Gastroesophageal sphincter (tissue), 4 donors: Measurements from ENCODE around the gene CASP5. TPM values are rescaled to one million over a fixed set of nuclear protein-coding genes. Genes with fewer than 3 reads are reported as not detected.

ENCODE experiments used
- ATAC-seq: fragments of 150-250 bp; one replicate; pipeline ENCODE4 v1.9.1; 2016; ENCODE audit warnings: mild to moderate bottlenecking, moderate library complexity
- H3K27ac ChIP-seq, 4 donors: fragments of 200-600 bp; sonication (generic) in 3 of 4; 1 replicate in 3 of 4; 2 replicates in 1 of 4; pipeline ENCODE4 v1.5.1; 2016 to 2019
- H3K27me3 ChIP-seq: fragments of 200-600 bp; sonication (generic); one replicate; pipeline ENCODE4 v1.5.1; 2019
- H3K36me3 ChIP-seq, 2 donors: fragments of 200-600 bp; sonication (generic); one replicate each; pipeline ENCODE4 v1.5.1; 2019; ENCODE audit warnings: control low read depth in 1 of 2
- H3K4me1 ChIP-seq, 3 donors: fragments of 200-600 bp; sonication (generic); 1 replicate in 2 of 3; 2 replicates in 1 of 3; pipeline ENCODE4 v1.5.1; 2016 to 2019; ENCODE audit warnings: control low read depth in 2 of 3
- H3K4me3 ChIP-seq, 2 donors: fragments of 200-600 bp; sonication (generic); one replicate each; pipeline ENCODE4 v1.5.1; 2019; ENCODE audit warnings: mild to moderate bottlenecking in 1 of 2, moderate library complexity in 1 of 2
- H3K9me3 ChIP-seq, 3 donors: fragments of 200-600 bp; sonication (generic); one replicate each; pipeline ENCODE4 v1.5.1; 2017 to 2019; ENCODE audit warnings: control low read depth in 2 of 3
- EP300 ChIP-seq: sonication (generic); formaldehyde crosslinking; IDR thresholded peaks from one replicate; pipeline ENCODE4 v1.6.1; 2017; ENCODE audit warnings: antibody characterized with exemption, mild to moderate bottlenecking
- POLR2A ChIP-seq, 2 donors: fragments of 450-650 bp; IDR thresholded peaks; one replicate each; pipeline ENCODE4 v1.6.1; 2017; ENCODE audit warnings: antibody characterized with exemption in 2 of 2, mild to moderate bottlenecking in 2 of 2, moderate library complexity in 1 of 2
- POLR2AphosphoS5 ChIP-seq: sonication (generic); formaldehyde crosslinking; IDR thresholded peaks from one replicate; pipeline ENCODE4 v1.6.1; 2017; ENCODE audit warnings: antibody characterized with exemption
- WGBS, 2 donors: methylation state at CpG; one replicate each; pipeline ENCODE4 v1.1.5; 2018; ENCODE audit warnings: low coverage in 1 of 2; 5-methylcytosine and 5-hydroxymethylcytosine counted together
- total RNA-seq, 4 donors: library from RNA; depleted of rRNA; stranded (reverse); fragments of >200 nt; gene quantifications; one replicate each; pipeline ENCODE4 v1.1.0, GENCODE V29; 2016
- TF ChIP-seq, protein P1 (sequence below), 4 experiments: fragments of 200-600 bp in 2 of 4; fragments of 450-650 bp in 2 of 4; sonication (generic) in 1 of 4; IDR thresholded peaks; one replicate each; pipeline ENCODE4 v1.5.1; 2017 to 2019; ENCODE audit warnings: antibody characterized with exemption in 4 of 4, mild to moderate bottlenecking in 2 of 4, moderate library complexity in 2 of 4

CASP5 gene
- total RNA-seq, 4 donors from 2014 or later: 0.67 TPM; not detected in 3

- TF ChIP-seq EP300 (no peak), POLR2A (IDR thresholded peaks at IDR 0.05) (no peak)
- TF ChIP-seq, protein P1, sequence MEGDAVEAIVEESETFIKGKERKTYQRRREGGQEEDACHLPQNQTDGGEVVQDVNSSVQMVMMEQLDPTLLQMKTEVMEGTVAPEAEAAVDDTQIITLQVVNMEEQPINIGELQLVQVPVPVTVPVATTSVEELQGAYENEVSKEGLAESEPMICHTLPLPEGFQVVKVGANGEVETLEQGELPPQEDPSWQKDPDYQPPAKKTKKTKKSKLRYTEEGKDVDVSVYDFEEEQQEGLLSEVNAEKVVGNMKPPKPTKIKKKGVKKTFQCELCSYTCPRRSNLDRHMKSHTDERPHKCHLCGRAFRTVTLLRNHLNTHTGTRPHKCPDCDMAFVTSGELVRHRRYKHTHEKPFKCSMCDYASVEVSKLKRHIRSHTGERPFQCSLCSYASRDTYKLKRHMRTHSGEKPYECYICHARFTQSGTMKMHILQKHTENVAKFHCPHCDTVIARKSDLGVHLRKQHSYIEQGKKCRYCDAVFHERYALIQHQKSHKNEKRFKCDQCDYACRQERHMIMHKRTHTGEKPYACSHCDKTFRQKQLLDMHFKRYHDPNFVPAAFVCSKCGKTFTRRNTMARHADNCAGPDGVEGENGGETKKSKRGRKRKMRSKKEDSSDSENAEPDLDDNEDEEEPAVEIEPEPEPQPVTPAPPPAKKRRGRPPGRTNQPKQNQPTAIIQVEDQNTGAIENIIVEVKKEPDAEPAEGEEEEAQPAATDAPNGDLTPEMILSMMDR (IDR thresholded peaks at IDR 0.05): no peak
- WGBS, 2 donors: 75 to 84% methylated on average over 3 of the region's 3 CpGs
- ATAC-seq: no peak
- no peaks in the 10 kb centered on the region for H3K4me1 ChIP-seq
- no peak overlapping the region for H3K4me3 ChIP-seq
- H3K27me3 ChIP-seq: no peaks in the 10 kb centered on the region
- H3K36me3 ChIP-seq: peaks cover 0 to 22% of the 10 kb centered on the region in 2 donors
- no peak overlapping the region for H3K27ac ChIP-seq
- no peaks in the 10 kb centered on the region for H3K9me3 ChIP-seq
Observed at GRCh38 chr11:105027678-105028077, 4.7 kb upstream of the CASP5 start.

DNA sequence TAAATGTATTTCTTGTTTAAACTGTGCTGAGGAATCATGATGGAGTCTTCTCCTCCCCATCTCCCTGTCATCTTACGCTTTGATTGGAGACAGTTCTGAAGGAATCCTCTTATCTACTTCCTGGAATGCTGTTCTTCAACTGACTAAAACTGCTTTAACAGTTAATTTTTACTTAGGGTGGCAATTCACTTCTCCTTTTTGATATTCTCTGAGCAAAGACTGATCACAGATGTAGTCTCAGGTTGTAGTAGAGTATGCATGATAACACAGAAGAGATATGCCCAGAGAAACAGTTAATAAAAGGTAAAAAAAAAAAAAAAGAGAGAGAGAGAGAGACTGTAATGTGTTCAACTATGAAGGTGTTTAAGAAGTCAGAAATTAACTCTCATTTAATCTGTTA is 1.4 kb upstream of the CASP5 start:
- Histone ChIP-seq H3K27me3 (no peaks in the 10 kb centered on the region), H3K4me3 (no peak overlapping the region)
- WGBS, 2 donors: 58 to 88% methylated on average over 1 of the region's 1 CpG

GRCh38 chr11:105022527-105022926 is 441 bp downstream of the CASP5 start:
- Histone ChIP-seq H3K4me3 (no peak overlapping the region), H3K27me3 (no peaks in the 10 kb centered on the region), H3K36me3 (peaks cover 0 to 4% of the 10 kb centered on the region in 2 donors), H3K4me1 (no peaks in the 10 kb centered on the region), H3K27ac (no peak overlapping the region), H3K9me3 (no peaks in the 10 kb centered on the region)
- ATAC-seq: no peak
- TF ChIP-seq POLR2AphosphoS5 (no peak), POLR2A (IDR thresholded peaks at IDR 0.05) (no peak), EP300 (no peak)
- TF ChIP-seq, protein P1 (IDR thresholded peaks at IDR 0.05): no peak
- 29 to 67% methylated on average over 2 of the region's 2 CpGs for WGBS, 2 donors

More for the DNA sequence above, 1.4 kb upstream of the CASP5 start:
- TF ChIP-seq POLR2A (IDR thresholded peaks at IDR 0.05) (no peak), POLR2AphosphoS5 (no peak), EP300 (no peak)
- TF ChIP-seq, protein P1 (IDR thresholded peaks at IDR 0.05): no peak
- Histone ChIP-seq H3K9me3 (no peaks in the 10 kb centered on the region), H3K4me1 (no peaks in the 10 kb centered on the region), H3K36me3 (peaks cover 0 to 11% of the 10 kb centered on the region in 2 donors), H3K27ac (no peak overlapping the region)
- ATAC-seq: no peak

DNA sequence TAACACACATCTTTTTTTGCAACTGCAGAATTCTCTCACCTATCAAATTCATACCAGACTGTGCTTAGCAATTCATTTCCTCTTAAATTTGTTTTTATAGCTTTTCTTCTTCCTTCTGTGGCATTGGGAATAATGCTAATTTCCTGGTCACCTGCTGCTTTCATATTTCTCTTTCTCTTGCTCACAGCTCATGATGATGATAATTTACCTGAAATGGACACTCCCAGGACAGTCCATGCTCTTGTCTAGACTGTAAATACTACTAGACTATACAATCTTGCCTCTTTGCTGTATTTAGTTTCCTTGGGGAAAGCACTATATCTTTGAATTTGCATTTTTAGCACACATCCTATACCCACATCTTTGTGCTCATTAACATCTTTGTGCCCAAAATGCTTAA is 15.5 kb downstream of the CASP5 start:
- Histone ChIP-seq H3K36me3 (no peaks in the 10 kb centered on the region), H3K4me3 (no peak overlapping the region), H3K9me3 (no peaks in the 10 kb centered on the region), H3K27ac (no peak overlapping the region), H3K4me1 (no peaks in the 10 kb centered on the region), H3K27me3 (no peaks in the 10 kb centered on the region)
- no peak for ATAC-seq
- TF ChIP-seq, protein P1 (IDR thresholded peaks at IDR 0.05): no peak
- TF ChIP-seq EP300: no peak
- TF ChIP-seq POLR2AphosphoS5: no peak
- TF ChIP-seq POLR2A (IDR thresholded peaks at IDR 0.05): no peak

DNA sequence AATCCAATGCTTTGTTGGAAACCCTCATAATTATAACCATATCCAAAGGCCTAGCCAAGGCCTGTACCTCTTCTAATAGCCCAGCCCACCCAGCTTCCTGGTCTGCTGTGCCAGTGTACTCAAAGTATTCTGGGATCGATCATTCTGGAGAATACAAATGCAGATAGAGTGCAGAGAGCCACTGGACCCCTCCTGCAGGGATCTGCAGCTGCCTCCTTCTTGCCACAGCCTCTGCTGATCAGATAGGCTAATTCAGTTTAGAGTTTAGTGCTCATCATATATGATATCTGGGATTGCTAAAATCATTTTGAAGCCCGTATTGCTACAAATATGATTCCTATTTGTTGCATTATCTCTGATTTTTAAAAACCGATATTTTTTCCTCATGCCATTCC is 17.5 kb downstream of the CASP5 start:
- 75 to 97% methylated on average over 3 of the region's 3 CpGs for WGBS, 2 donors
- ATAC-seq: no peak

More for the DNA sequence above, 17.5 kb downstream of the CASP5 start:
- Histone ChIP-seq H3K27ac (no peak overlapping the region), H3K9me3 (no peaks in the 10 kb centered on the region), H3K27me3 (no peaks in the 10 kb centered on the region), H3K4me3 (no peak overlapping the region), H3K4me1 (no peaks in the 10 kb centered on the region), H3K36me3 (no peaks in the 10 kb centered on the region)
- no peak for TF ChIP-seq POLR2AphosphoS5
- TF ChIP-seq EP300: no peak
- TF ChIP-seq POLR2A (IDR thresholded peaks at IDR 0.05): no peak
- TF ChIP-seq, protein P1 (IDR thresholded peaks at IDR 0.05): no peak
